IPS-18c (cell line): ENCODE data around the gene SASH3.

ENCODE experiments used
- H3K4me3 ChIP-seq: 2 replicates; pipeline ENCODE4 v1.7.0; 2013; ENCODE audit warnings: low read depth, mild to moderate bottlenecking, low read length, moderate library complexity; ENCODE audit not compliant: insufficient read depth
- H3K9me3 ChIP-seq: one replicate; pipeline ENCODE4 v1.6.1; 2013; ENCODE audit warnings: mild to moderate bottlenecking, low read length, moderate library complexity; ENCODE audit not compliant: control insufficient read depth, insufficient read depth

The SASH3 gene

DNA sequence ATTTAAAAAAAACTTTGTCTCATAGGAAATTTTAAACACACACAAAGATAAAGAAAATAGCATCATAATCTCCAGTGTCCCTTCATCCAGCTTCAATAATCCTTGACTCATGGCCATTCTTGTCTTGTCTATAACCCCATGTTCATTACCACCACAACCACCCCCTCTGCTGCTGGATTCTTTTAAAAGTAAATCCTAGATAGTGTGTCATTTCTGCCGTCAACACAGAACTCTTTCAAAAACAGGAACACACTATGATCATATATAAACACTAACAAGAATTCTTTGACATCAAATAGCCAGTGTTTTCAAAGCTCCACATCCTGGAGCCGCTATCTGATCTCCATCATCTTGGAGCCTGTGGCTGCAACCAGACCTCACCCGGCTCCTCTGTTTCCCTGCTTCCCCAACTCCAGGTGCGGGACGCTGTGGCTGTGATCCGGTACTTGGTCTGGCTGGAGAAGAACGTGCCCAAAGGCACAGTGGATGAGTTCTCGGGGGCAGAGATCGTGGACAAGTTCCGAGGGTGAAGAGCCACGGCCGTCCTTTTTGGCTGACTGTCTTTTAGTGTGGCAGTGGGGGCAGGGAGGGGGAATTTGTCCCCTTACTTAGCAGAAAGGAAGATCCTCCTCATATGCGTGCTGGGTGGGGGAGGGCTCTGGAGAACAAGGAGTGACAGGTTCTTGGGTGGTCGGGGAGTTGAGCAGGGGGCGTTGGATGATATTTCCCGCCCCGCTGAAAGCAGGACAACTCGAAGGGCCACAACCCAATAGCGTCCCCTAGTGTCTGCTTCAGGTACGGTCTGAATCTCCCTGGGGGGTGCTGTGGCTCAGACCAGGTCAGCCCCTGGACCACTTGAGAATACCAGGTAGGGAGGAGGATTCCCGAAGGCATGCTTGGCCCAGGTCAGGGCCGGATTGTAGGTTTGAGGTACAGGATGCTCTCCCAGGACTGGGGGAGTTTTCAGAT is 25.4 kb upstream of the SASH3 start:
- no peak overlapping the region for H3K4me3 ChIP-seq
- peaks cover 8% of the 10 kb centered on the region for H3K9me3 ChIP-seq

DNA sequence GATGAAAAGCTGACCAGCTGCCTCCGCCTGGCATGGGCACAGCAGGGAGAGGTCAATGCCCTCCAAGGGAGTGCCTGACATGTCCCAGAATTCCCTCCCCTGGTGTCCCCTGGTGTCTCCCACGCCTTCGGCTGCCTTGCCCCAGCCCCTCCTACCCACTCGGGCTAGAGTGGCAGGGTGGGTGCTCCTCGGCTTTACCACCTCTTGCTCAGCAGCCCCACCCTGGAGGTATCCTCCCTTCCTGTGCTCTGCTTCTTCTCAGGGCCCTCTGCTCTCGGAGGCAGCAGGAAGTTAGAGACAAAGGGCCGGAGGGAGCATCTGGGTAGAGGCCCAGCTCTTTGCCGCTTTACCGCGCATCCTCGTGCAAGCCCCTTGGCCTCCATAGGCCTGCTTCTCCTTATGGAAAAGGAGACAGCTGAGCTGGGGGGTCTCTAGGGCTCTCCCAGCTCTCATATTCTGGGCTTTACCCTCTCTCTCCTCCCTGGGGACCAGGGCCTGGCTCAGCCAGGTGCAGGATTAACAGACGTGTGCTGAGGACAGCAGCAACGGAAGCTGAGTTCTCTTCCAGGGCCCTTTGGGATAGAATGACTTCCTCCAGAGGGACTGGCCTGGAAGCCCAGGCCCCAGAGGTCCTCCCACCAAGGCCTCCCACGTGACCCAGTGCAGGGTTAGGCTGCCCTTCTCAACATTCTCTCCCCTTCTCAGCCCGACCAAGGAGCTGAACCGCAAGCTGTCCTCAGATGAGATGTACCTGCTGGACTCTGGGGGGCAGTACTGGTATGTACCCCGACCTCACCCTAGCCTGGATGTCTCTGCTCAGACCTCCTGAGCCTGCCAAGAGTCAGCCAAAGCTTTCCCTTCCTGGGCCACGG is 23.7 kb upstream of the SASH3 start:
- Histone ChIP-seq H3K4me3 (no peak overlapping the region), H3K9me3 (peaks cover 11% of the 10 kb centered on the region)

DNA sequence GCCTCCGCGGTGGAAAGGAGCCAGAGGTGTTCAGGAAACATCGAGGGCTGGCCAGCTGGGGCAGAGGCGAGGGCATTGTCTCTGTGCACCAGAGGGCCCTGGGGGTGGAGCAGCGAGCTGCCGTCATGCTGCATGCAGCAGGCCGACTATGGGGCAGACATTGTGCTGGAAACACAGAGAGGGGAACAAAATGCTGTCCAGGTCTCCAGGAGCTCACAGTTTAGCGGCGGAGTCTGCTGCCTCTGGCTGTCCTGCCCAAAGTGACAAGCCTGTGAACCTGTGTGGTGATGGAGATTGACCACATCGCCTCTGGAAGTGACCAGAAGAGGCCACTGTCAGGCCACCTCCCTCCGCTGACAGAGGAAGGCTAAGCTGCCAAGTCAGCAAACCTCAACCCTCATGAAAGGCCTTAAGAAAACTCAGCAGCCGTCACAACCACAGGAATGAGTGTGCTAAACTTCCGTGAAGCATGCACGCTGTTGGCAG is 20.1 kb upstream of the SASH3 start:
- H3K9me3 ChIP-seq = peaks cover 8% of the 10 kb centered on the region

DNA sequence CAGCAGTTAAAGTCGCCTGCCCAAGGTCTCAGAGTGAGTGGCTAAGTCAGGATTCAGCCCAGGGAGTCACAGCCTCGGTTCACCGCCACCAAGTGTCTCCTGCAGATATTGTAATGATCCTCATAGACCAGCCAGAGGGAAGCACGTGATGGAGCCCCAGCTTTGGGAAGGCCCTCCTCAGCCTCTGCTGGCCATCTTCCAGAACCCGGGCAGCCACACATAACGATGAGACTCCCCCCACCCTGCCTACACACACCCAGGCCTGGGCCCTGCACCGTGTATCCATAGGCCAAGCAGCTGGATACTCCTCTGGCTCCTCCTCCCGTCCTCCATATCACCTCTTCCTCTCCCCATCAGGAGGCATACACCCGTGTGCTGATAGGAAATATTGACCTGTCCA is 19.6 kb upstream of the SASH3 start:
- peaks cover 6% of the 10 kb centered on the region for H3K9me3 ChIP-seq
- no peak overlapping the region for H3K4me3 ChIP-seq

More for the DNA sequence above, 20.1 kb upstream of the SASH3 start:
- H3K4me3 ChIP-seq = no peak overlapping the region

DNA sequence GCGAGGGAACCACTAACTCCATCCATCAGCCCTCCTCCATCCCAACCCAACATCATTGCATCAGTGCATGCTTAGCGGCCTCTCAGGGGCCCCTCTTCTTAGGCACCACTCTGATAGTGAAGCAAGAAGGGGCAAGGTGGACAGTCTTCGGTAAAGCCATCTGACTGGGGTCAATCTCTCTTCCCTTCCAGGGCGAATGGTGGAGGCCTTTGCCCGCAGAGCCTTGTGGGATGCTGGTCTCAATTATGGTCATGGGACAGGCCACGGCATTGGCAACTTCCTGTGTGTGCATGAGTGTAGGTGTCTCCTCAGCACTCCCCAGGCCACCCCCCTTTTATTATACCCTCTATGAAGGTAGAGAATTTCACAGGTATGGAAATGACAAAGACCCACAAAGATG is 18.8 kb upstream of the SASH3 start:
- no peak overlapping the region for H3K4me3 ChIP-seq
- peaks cover 5% of the 10 kb centered on the region for H3K9me3 ChIP-seq

DNA sequence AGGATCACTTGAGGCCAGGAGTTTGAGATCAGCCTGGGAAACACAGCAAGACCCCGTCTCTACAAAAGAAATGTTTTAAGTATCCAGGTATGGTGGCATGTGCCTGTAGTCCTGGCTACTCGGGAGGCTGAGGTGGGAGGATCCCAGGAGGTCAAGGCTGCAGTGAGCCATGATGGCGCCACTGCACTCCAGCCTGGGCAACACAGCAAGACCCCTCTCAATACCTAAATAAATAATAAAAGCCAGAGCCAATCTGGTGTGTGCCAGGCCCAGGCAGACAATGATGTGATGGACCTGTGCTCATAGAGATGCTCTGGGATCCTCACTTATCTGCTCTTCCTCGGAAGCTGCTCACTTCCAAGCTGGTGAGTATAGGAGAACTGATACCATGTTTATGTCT is 18.2 kb upstream of the SASH3 start:
- Histone ChIP-seq H3K9me3 (peaks cover 5% of the 10 kb centered on the region), H3K4me3 (no peak overlapping the region)

DNA sequence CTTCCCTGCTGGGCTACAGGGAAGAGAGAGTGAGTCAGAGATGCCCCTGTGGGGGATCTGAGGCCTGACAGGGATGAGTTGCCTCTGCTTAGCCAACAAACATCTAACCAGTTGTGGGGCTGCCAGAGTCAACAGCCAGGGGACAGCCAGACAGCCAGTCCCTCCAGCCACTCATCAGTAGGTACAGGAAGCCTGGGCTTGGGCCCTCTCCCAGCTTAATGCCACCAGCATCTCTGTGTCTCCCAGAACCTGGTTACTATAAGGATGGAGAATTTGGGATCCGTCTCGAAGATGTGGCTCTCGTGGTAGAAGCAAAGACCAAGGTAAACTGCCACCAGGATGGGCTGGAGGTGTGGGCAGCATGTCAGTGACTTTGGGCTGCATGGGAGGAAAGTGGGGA is 17.3 kb upstream of the SASH3 start:
- Histone ChIP-seq H3K4me3 (no peak overlapping the region), H3K9me3 (peaks cover 10% of the 10 kb centered on the region)

DNA sequence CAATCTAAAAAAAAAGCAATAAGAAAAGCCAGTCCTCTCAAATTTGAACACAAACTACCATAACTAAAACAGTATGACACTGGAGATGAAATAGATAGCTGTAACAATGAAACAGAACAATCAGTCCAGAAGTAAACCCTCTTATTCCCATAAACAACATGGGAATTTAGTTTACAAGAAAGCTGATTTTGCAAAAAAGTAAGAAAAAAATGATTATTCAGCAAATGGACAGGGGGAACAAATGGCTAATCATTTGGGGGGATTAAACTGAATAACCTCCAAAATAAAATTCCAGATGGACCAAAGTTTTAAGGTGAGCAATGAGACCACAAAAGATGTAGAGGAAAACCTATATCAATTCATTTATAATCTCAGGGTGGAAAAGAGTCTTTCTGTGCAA is 16.1 kb upstream of the SASH3 start:
- Histone ChIP-seq H3K4me3 (no peak overlapping the region), H3K9me3 (peaks cover 14% of the 10 kb centered on the region)

DNA sequence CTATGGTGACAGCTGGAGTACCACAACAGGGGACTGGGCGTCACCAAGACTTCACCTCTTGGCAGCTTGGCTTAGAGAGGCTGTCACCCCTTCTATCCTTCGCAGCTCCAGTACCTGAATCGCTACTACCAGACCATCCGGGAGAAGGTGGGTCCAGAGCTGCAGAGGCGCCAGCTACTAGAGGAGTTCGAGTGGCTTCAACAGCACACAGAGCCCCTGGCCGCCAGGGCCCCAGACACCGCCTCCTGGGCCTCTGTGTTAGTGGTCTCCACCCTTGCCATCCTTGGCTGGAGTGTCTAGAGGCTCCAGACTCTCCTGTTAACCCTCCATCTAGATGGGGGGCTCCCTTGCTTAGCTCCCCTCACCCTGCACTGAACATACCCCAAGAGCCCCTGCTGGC is 11.6 kb upstream of the SASH3 start:
- Histone ChIP-seq H3K4me3 (no peak overlapping the region), H3K9me3 (peaks cover 11% of the 10 kb centered on the region)

DNA sequence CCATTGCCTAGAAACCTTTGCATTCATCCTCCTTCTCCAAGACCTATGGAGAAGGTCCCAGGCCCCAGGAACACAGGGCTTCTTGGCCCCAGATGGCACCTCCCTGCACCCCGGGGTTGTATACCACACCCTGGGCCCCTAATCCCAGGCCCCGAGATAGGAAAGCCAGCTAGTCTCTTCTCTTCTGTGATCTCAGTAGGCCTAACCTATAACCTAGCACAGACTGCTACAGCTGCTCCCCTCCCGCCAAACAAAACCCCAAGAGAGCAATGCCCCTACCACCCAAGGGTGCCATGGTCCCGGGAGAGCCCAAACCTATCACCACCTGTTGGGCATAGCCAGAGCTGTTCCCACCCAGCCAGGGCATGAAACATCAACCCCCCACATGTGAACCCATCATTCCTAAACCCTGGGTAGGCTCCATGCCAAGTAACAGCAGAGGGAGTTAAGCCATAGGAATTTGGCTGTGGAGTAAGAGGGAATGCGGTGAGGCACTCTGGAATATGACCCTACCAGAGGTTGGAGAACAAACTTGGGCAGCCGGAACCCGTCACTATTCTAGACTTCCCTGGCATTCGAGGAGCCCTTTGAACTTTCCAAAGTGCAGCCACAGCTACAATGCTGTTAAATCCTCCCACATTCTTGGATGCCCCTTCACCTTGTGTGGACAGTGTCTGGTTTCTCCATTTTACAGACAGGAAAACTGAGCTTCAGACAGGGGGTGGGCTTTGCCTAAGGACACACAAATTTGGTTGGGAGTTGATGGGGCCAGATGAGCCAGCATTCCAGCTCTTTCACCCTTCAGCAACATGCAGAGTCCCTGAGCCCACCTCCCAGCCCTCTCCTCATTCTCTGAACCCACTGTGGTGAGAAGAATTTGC is 10.9 kb upstream of the SASH3 start:
- H3K9me3 ChIP-seq = peaks cover 11% of the 10 kb centered on the region
- no peak overlapping the region for H3K4me3 ChIP-seq

DNA sequence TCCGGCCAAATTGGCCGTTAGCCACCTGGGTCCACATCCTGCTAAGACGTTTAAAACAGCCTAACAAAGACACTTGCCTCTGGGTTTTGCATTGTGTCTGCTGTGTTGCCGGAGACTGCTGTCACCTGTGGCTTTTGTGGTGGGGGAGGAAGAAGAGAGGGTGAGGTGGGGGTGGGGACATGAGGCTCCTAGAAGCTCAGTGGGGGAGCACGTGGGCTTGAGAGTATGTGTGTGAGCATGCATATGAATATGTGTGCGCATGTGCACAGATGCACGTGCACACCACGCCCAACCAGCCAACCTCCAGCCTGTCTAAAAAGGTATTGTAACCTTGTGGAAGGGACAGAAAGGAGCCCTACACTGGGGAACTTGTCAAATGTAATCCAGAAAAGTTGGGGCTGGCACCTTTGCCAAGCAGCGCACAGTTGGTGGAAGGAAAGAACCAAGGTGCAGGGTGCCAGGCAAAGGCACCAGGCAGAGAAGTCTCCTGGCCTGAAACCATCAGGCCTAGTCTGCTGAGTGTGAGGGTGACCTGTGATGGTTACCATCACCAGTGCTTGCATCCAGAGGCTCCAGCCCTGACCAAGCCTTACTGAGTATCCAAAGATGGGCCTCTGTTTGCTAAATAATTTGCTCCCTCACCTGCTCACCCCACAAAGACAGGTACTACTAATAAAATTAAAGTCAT is 10.1 kb upstream of the SASH3 start:
- no peak overlapping the region for H3K4me3 ChIP-seq
- peaks cover 11% of the 10 kb centered on the region for H3K9me3 ChIP-seq

DNA sequence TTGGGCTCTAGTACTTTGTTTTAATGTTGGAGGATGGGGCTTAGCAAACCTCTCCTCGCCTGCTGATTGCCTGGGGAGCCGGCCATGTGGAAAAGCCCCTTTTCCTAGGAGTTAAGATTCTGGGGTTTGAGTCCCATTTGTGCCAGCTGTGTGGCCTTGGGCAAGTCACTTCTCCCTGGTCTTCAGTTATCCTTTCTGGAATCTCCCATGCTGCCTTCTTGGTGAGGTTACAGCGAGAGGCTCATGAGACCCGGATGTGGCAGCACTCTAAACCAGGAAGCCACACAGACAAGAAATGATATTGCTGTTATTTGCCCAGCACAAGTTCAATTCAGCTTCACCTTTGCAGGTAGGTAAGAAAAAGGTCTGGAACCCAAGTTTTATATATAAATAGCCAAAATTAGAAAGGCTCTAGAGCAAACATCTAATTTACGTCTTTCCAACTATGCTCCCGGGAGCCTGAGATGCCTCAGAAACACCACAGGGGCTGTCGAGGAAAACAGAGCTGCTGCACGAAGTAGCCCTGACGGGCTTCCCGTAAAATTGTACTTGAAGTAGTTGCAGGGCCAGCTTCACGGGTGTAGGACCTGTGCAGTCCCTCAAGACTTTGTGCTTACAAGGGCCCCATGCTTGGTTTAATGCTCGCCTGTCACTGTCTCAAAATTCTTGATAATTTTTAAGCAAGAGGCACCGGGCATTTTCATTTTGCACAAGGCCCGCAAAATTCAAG is 8.3 kb upstream of the SASH3 start:
- Histone ChIP-seq H3K9me3 (peaks cover 14% of the 10 kb centered on the region), H3K4me3 (no peak overlapping the region)

DNA sequence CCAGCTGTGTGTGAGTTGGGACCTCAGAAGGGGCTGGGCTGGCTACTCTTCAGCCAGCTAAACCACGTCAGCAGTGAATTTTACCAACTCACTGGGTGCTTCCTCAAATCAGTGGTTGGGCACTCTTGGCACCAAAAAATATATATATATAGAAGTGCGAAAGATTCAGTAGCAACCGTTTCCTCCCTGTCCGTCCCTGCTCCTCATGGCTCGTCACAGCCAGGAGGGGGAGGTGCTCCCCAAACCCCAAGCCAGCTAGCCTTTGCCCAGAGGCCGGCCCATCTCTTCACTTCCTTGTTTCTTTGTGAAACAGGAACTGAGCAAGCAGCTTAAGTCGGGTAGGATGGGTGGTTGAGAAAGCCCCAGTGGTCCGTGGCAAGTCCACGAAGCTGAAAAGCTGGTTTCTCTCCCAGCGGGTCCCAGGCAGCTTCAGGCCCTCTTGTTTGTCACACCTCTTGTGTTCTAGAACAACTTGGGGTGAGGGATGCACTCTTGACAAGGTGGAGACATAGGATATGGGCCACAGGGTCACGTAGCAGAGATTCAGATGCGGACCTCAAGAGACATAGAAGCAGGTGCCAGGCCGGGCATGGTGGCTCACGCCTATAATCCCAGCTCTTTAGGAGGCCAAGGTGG is 6.8 kb upstream of the SASH3 start:
- no peak overlapping the region for H3K4me3 ChIP-seq
- H3K9me3 ChIP-seq = peaks cover 6% of the 10 kb centered on the region

DNA sequence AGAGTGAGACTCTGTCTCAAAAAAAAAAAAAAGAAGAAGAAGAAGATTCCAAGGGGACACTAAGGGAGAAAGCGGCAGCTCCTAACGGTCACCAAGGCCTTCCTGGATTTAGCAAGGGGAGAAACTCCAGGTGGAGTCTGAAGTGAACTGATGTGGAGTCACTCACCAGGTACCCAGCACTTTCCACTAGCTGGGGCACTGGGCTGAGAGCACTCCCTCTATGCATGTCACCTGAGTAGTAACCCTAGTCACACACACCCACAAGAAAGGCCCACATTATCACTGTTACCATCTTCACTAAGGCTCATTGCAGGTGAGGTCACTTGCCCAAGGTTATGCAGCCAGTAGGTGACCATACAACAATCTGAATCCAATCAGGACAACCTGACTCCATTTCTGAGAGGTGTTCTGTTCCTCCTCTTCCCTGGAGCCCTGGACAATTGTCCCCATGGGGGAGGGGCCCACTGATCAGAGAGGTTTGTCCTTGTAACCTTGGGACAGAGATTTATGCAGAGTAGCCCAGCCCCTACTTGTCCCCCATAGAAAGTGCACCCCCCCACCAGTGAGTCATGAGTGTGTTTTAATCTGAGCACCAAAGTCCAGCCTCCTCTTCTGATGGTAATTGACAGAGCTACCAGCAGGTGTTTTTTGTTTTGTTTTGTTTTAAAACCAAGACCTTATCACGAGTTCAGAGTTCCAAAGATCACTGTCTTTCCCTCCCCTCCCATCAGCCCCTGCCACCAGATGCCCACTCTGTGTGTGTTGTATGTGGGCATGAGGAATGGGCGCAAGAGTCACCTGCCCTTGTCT is 5.9 kb upstream of the SASH3 start:
- no peak overlapping the region for H3K4me3 ChIP-seq

More for the DNA sequence above, 5.9 kb upstream of the SASH3 start:
- H3K9me3 ChIP-seq = peaks cover 6% of the 10 kb centered on the region
